ENCODE results near the gene ZNF236.

DNA sequence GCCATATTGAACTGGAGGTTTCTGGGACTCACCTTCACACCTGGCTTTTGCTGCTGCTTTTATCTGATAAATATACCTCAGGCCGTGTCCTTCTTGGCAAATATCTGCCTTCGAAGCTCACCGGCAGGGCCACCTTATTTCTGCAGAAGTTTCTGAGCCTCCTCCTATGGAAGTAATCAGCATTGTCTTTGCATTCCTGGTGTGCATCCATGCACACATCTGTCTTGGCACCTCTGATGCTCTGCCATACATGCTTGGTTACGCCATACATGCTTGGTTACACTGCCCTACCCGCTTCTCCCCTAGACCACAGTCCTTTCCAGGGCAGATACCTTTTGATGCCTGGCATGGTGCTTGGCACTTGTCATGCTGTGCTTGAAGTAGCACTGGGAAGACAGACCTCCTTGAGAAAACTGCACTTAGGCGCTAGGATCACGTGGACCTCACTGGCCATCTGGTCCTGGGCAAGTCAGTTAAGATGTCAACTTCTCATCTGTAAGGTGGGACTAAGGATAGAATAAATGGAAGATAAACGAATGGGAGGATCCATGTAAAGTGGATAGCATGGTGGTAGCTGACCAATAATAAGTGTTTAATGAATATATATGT, 66.8 kb downstream of the ZNF236 start:
- TF ChIP-seq EP300 (IDR thresholded peaks at IDR 0.05) (no peak), POLR2A (IDR thresholded peaks at IDR 0.05) (no peak), POLR2AphosphoS5 (IDR thresholded peaks at IDR 0.05) (no peak)
- TF ChIP-seq, protein P1, sequence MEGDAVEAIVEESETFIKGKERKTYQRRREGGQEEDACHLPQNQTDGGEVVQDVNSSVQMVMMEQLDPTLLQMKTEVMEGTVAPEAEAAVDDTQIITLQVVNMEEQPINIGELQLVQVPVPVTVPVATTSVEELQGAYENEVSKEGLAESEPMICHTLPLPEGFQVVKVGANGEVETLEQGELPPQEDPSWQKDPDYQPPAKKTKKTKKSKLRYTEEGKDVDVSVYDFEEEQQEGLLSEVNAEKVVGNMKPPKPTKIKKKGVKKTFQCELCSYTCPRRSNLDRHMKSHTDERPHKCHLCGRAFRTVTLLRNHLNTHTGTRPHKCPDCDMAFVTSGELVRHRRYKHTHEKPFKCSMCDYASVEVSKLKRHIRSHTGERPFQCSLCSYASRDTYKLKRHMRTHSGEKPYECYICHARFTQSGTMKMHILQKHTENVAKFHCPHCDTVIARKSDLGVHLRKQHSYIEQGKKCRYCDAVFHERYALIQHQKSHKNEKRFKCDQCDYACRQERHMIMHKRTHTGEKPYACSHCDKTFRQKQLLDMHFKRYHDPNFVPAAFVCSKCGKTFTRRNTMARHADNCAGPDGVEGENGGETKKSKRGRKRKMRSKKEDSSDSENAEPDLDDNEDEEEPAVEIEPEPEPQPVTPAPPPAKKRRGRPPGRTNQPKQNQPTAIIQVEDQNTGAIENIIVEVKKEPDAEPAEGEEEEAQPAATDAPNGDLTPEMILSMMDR (IDR thresholded peaks at IDR 0.05) = no peak

All from stomach (tissue), 4 donors.